Endodermal cell (in vitro differentiated cells): ENCODE results near the gene SMC6. TPM values are rescaled to one million over a fixed set of nuclear protein-coding genes. Genes with fewer than 3 reads are reported as not detected.
A peak's percentile ranks its signal among the peaks of the same experiment; 100 is the strongest.

Experiments
- DNase-seq: peaks from one replicate; pipeline ENCODE4 v3.0.0-alpha.2; 2017
- H3K27ac ChIP-seq: 2 replicates; pipeline ENCODE4 v1.5.1; 2013; ENCODE audit warnings: mild to moderate bottlenecking, low read depth, low read length, moderate library complexity
- H3K27me3 ChIP-seq: 2 replicates; pipeline ENCODE4 v1.6.1; 2013; ENCODE audit warnings: mild to moderate bottlenecking, low read length, moderate library complexity; ENCODE audit not compliant: insufficient read depth, control insufficient read depth, poor library complexity, severe bottlenecking
- H3K36me3 ChIP-seq: 2 replicates; pipeline ENCODE4 v1.7.0; 2013; ENCODE audit warnings: mild to moderate bottlenecking, low read length, moderate library complexity; ENCODE audit not compliant: control insufficient read depth, insufficient read depth
- H3K4me1 ChIP-seq: one replicate; pipeline ENCODE4 v1.7.0; 2013; ENCODE audit warnings: low read length; ENCODE audit not compliant: control insufficient read depth, insufficient read depth
- H3K4me3 ChIP-seq: 2 replicates; pipeline ENCODE4 v1.5.1; 2013; ENCODE audit warnings: mild to moderate bottlenecking, low read length, moderate library complexity
- H3K9ac ChIP-seq: 2 replicates; pipeline ENCODE4 v1.6.1; 2013; ENCODE audit warnings: mild to moderate bottlenecking, low read length, moderate library complexity; ENCODE audit not compliant: poor library complexity, severe bottlenecking; ENCODE audit errors: extremely low read depth
- H3K9me3 ChIP-seq: 2 replicates; pipeline ENCODE4 v1.6.1; 2013; ENCODE audit warnings: mild to moderate bottlenecking, low read length, moderate library complexity; ENCODE audit not compliant: control insufficient read depth
- H3K27ac Mint-ChIP-seq: 2 replicates; pipeline ENCODE4 v1.8.0; 2020; ENCODE audit warnings: mixed read lengths
- H3K27me3 Mint-ChIP-seq: 2 replicates; pipeline ENCODE4 v1.8.0; 2021; ENCODE audit warnings: mild to moderate bottlenecking, mixed read lengths; ENCODE audit not compliant: insufficient read depth
- H3K36me3 Mint-ChIP-seq: 2 replicates; pipeline ENCODE4 v1.8.0; 2020; ENCODE audit warnings: low read depth, mixed read lengths
- H3K4me1 Mint-ChIP-seq: 2 replicates; pipeline ENCODE4 v1.8.0; 2020; ENCODE audit warnings: mixed read lengths
- H3K4me3 Mint-ChIP-seq: 2 replicates; pipeline ENCODE4 v1.8.0; 2020; ENCODE audit warnings: mild to moderate bottlenecking, moderate library complexity, mixed read lengths
- H3K9me3 Mint-ChIP-seq: 2 replicates; pipeline ENCODE4 v1.8.0; 2020; ENCODE audit warnings: mild to moderate bottlenecking, mixed read lengths
- CTCF ChIP-seq: fragments of 200-600 bp; sonication (generic); conservative IDR thresholded peaks from 2 replicates; pipeline ENCODE4 v1.5.0; 2021; ENCODE audit warnings: antibody characterized with exemption, mild to moderate bottlenecking
- WGBS, 2 experiments: methylation state at CpG; one replicate each; pipeline versions ENCODE4 v1.1.5 to v1.1.7; 2013; ENCODE audit warnings: missing lambda C conversion rate in 2 of 2, mixed read lengths in 1 of 2; ENCODE audit not compliant: insufficient coverage in 1 of 2, insufficient read length in 1 of 2; 5-methylcytosine and 5-hydroxymethylcytosine counted together
- total RNA-seq, 2 donors: library from RNA; stranded (reverse); fragmentation: NEBNext Ultra II Directional in 1 of 2; extraction: Animal tissue kit (Norgen Biotek cat#: 25700) in 1 of 2; gene quantifications; 2 replicates in 1 of 2; 3 replicates in 1 of 2; pipeline ENCODE4 v1.2.1, GENCODE V29; 2021

The SMC6 gene
- total RNA-seq, 2 donors from 2014 or later, result 38.3 to 48.3 TPM

DNA sequence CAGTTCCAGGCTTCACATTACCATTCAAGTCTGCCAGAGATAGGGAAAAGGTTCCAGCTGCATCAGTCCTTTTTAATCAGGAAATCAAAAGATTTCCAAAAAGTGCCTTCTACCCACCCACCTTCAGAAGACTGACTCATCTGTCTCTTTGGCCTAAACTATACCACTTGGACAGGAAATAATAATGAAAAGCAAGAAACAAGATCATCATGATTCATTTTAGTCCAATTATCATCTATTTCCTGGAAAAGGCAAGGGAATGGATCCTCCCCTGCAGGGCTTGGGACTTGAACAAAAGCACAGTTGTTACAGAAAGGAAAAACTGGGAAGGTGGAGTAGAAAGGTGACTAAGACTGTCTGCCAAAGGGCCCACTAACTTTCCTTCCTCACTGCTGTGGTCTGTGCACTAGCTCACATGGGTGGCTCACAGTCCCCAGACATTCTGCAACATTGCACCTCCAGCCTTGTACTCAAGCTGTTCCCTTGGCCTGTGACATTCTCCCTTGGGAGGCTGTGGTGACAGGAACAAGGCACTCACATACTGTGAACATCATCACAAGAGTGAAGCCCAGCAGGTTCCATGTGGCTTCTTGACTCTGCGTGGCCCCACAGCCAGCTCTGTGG lies 137.8 kb downstream of the SMC6 start:
- no peak overlapping the region for H3K27ac Mint-ChIP-seq
- Histone ChIP-seq H3K9me3 (no peaks in the 10 kb centered on the region), H3K9ac (no peak overlapping the region), H3K27ac (no peak overlapping the region), H3K4me1 (no peaks in the 10 kb centered on the region), H3K4me3 (no peak overlapping the region), H3K36me3 (no peaks in the 10 kb centered on the region), H3K27me3 (no peaks in the 10 kb centered on the region)
- H3K4me3 Mint-ChIP-seq, result no peak overlapping the region
- no peak for TF ChIP-seq CTCF
- no peaks in the 10 kb centered on the region for H3K36me3 Mint-ChIP-seq
- DNase-seq, result no peak
- 87% methylated on average over 1 of the region's 1 CpG; no CpG with 5 or more reads in 1 of the 2 experiments for WGBS, 2 experiments
- no peaks in the 10 kb centered on the region for H3K9me3 Mint-ChIP-seq
- peaks cover 3% of the 10 kb centered on the region for H3K4me1 Mint-ChIP-seq
- no peaks in the 10 kb centered on the region for H3K27me3 Mint-ChIP-seq

GRCh38 chr2:17615147-17615546 lies 138.5 kb downstream of the SMC6 start:
- Histone ChIP-seq H3K4me3 (no peak overlapping the region), H3K4me1 (no peaks in the 10 kb centered on the region), H3K9me3 (no peaks in the 10 kb centered on the region), H3K36me3 (no peaks in the 10 kb centered on the region), H3K27me3 (no peaks in the 10 kb centered on the region), H3K27ac (no peak overlapping the region), H3K9ac (no peak overlapping the region)
- no CpG with 5 or more reads among the region's 1 CpG for WGBS, 2 experiments
- no peaks in the 10 kb centered on the region for H3K27me3 Mint-ChIP-seq
- TF ChIP-seq CTCF, result no peak
- no peaks in the 10 kb centered on the region for H3K9me3 Mint-ChIP-seq
- no peaks in the 10 kb centered on the region for H3K36me3 Mint-ChIP-seq
- H3K4me3 Mint-ChIP-seq, result no peak overlapping the region
- no peaks in the 10 kb centered on the region for H3K4me1 Mint-ChIP-seq
- no peak for DNase-seq
- no peak overlapping the region for H3K27ac Mint-ChIP-seq

DNA sequence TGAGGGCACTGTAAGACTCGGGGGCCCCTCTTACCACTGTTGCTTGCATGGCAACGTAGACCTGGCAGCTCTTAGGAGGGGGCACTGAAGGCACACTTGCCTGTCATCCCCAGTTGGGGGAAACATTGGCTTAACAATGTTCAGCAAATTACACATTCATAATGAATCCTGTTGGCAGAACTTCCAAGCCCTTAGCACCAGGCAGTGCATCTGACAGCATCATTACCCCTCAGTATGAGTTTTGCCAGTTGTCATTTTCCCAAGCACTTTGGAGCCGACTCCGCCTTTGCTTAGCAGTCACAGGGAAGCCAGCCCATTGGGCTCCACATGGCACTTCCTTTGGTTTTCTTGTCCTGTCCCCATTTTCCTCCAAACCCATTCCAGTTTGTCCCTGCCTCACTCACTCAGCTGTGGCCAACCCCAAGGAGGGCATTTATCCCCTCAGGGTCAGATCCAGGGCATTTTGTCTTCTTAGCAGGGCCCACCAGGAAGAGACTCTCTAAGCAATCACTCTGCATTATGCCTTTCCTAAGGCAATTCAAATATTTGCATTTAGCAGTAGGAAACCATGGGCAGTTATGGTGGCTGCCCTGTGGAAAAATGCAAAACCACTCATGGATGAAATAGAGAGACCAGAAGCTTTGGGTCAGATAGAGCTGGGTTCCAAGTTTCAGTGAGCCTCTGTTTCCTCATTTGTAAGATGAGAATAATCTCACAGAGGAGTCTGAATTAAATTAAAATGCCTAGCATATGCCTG lies 139.3 kb downstream of the SMC6 start:
- H3K27ac ChIP-seq, result no peak overlapping the region
- Mint-ChIP-seq H3K27ac (no peak overlapping the region), H3K9me3 (no peaks in the 10 kb centered on the region), H3K4me1 (no peaks in the 10 kb centered on the region), H3K4me3 (no peak overlapping the region), H3K36me3 (no peaks in the 10 kb centered on the region), H3K27me3 (no peaks in the 10 kb centered on the region)
- H3K4me3 ChIP-seq, result no peak overlapping the region
- DNase-seq, result peak; percentile 28
- H3K9ac ChIP-seq, result no peak overlapping the region
- H3K27me3 ChIP-seq, result no peaks in the 10 kb centered on the region
- no peaks in the 10 kb centered on the region for H3K9me3 ChIP-seq
- no peaks in the 10 kb centered on the region for H3K36me3 ChIP-seq
- WGBS, 2 experiments, result 95 to 96% methylated on average over 3 to 4 of the region's 4 CpGs
- TF ChIP-seq CTCF, result no peak
- H3K4me1 ChIP-seq, result no peaks in the 10 kb centered on the region

Other genes with a start within 250 kb of the SMC6 start
- under 1 TPM in 1 of 2 donors, not detected in 1; 0.18 TPM for gene RAD51AP2, start 235.4 kb downstream of the SMC6 start, total RNA-seq
- gene VSNL1, start 213.1 kb downstream of the SMC6 start, total RNA-seq, result 1 to 10 TPM; 1.4 to 3.3 TPM
- gene GEN1, start 328 bp upstream of the SMC6 start, total RNA-seq, result 10 to 100 TPM; 24.5 to 34.5 TPM
- gene MSGN1, start 62.6 kb upstream of the SMC6 start, total RNA-seq, result not detected
- gene KCNS3, start 124.9 kb upstream of the SMC6 start, total RNA-seq, result 10 to 100 TPM; 10.7 to 11.1 TPM